Liver (tissue), 9 donors: ENCODE measurements around the gene CUL1. TPM values are rescaled to one million over a fixed set of nuclear protein-coding genes. Genes with fewer than 3 reads are reported as not detected.

Experiments
- DNase-seq: peaks from one replicate; pipeline ENCODE4 v3.0.0-alpha.2; 2017; ENCODE audit warnings: low spot score
- H3K27ac ChIP-seq, 2 donors: one replicate each; pipeline ENCODE4 v1.7.0; 2013; ENCODE audit warnings: inconsistent platforms in 2 of 2, low read length in 2 of 2, control low read depth in 1 of 2, low read depth in 1 of 2, mild to moderate bottlenecking in 1 of 2
- H3K27me3 ChIP-seq, 4 donors: one replicate each; pipeline versions ENCODE4 v1.6.1 to v1.7.0; 2013; ENCODE audit warnings: low read length in 3 of 4, inconsistent platforms in 1 of 4, mild to moderate bottlenecking in 1 of 4, moderate library complexity in 1 of 4; ENCODE audit not compliant: control insufficient read depth in 4 of 4, insufficient read depth in 4 of 4
- H3K36me3 ChIP-seq, 4 donors: one replicate each; pipeline versions ENCODE4 v1.6.1 to v1.7.0; 2013; ENCODE audit warnings: low read length in 3 of 4, mild to moderate bottlenecking in 3 of 4, low read depth in 1 of 4, moderate library complexity in 1 of 4; ENCODE audit not compliant: control insufficient read depth in 4 of 4, insufficient read depth in 3 of 4
- H3K4me1 ChIP-seq, 4 donors: one replicate each; pipeline versions ENCODE4 v1.6.1 to v1.7.0; 2013; ENCODE audit warnings: low read length in 3 of 4, mild to moderate bottlenecking in 3 of 4, moderate library complexity in 1 of 4; ENCODE audit not compliant: control insufficient read depth in 4 of 4, insufficient read depth in 4 of 4
- H3K4me3 ChIP-seq, 3 donors: one replicate each; pipeline versions ENCODE4 v1.6.1 to v1.7.0; 2013; ENCODE audit warnings: low read length in 3 of 3, control low read depth in 1 of 3, low read depth in 1 of 3, mild to moderate bottlenecking in 1 of 3
- H3K9ac ChIP-seq, 2 donors: one replicate each; pipeline ENCODE4 v1.7.0; 2013; ENCODE audit warnings: low read length in 2 of 2, mild to moderate bottlenecking in 2 of 2, moderate library complexity in 2 of 2, control low read depth in 1 of 2, low read depth in 1 of 2
- H3K9me3 ChIP-seq, 4 donors: one replicate each; pipeline versions ENCODE4 v1.6.1 to v1.7.0; 2013; ENCODE audit warnings: low read length in 3 of 4; ENCODE audit not compliant: control insufficient read depth in 4 of 4
- EGR1 ChIP-seq, 2 donors: IDR thresholded peaks; 2 replicates each; pipeline ENCODE4 v1.6.1; 2016 to 2018; ENCODE audit warnings: antibody characterized with exemption in 2 of 2, low read depth in 2 of 2
- FOXA1 ChIP-seq: IDR thresholded peaks from 2 replicates; pipeline ENCODE4 v1.6.1; 2016; ENCODE audit warnings: antibody characterized with exemption
- FOXA2 ChIP-seq: IDR thresholded peaks from 2 replicates; pipeline ENCODE4 v1.6.1; 2016; ENCODE audit warnings: antibody characterized with exemption
- GABPA ChIP-seq, 2 donors: IDR thresholded peaks in 1 of 2; conservative IDR thresholded peaks in 1 of 2; 2 replicates each; pipeline ENCODE4 v1.6.1; 2016; ENCODE audit warnings: antibody characterized with exemption in 2 of 2, mild to moderate bottlenecking in 1 of 2, moderate library complexity in 1 of 2
- HNF4A ChIP-seq, 2 donors: conservative IDR thresholded peaks; 2 replicates each; pipeline ENCODE4 v1.6.1; 2016; ENCODE audit warnings: antibody characterized with exemption in 2 of 2, mild to moderate bottlenecking in 2 of 2
- HNF4G ChIP-seq: IDR thresholded peaks from 2 replicates; pipeline ENCODE4 v1.6.1; 2016; ENCODE audit warnings: antibody characterized with exemption
- JUND ChIP-seq, 2 donors: IDR thresholded peaks; 2 replicates each; pipeline ENCODE4 v1.6.1; 2016; ENCODE audit warnings: antibody characterized with exemption in 2 of 2
- NR2F2 ChIP-seq: IDR thresholded peaks from 2 replicates; pipeline ENCODE4 v1.6.1; 2016; ENCODE audit warnings: antibody characterized with exemption
- RAD21 ChIP-seq, 2 donors: IDR thresholded peaks; 2 replicates each; pipeline ENCODE4 v1.6.1; 2016; ENCODE audit warnings: antibody characterized with exemption in 2 of 2, mild to moderate bottlenecking in 2 of 2
- RXRA ChIP-seq, 2 donors: IDR thresholded peaks; 2 replicates each; pipeline ENCODE4 v1.6.1; 2017 to 2018; ENCODE audit warnings: antibody characterized with exemption in 2 of 2, mild to moderate bottlenecking in 1 of 2
- SP1 ChIP-seq: IDR thresholded peaks from 2 replicates; pipeline ENCODE4 v1.6.1; 2018; ENCODE audit warnings: antibody characterized with exemption, mild to moderate bottlenecking
- TAF1 ChIP-seq: conservative IDR thresholded peaks from 2 replicates; pipeline ENCODE4 v1.6.1; 2016; ENCODE audit warnings: antibody characterized with exemption, mild to moderate bottlenecking
- YY1 ChIP-seq: IDR thresholded peaks from 2 replicates; pipeline ENCODE4 v1.6.1; 2016; ENCODE audit warnings: antibody characterized with exemption, mild to moderate bottlenecking
- WGBS: extraction: QIAGEN DNeasy Blood & Tissue Kit; methylation state at CpG from one replicate; pipeline ENCODE4 v1.1.7; 2013; 5-methylcytosine and 5-hydroxymethylcytosine counted together
- polyA plus RNA-seq, 2 donors: library from polyadenylated mRNA; stranded (reverse) in 1 of 2; unstranded in 1 of 2; fragments of 200-250 nt in 1 of 2; fragments of >200 nt in 1 of 2; fragmentation: Nextera tagmentation in 1 of 2; extraction: Ambion mirVana in 1 of 2; gene quantifications; one replicate each; pipeline versions ENCODE4 v1.2.1 to v1.2.3, GENCODE V29; 2013 to 2015
- total RNA-seq, 2 donors: library from RNA; depleted of rRNA; stranded (reverse); fragments of >200 nt; gene quantifications; one replicate each; pipeline ENCODE4 v1.2.3, GENCODE V29; 2014
- TF ChIP-seq, protein P1 (sequence below): fragments of 150-350 bp; IDR thresholded peaks from 2 replicates; pipeline ENCODE4 v1.5.1; 2017; ENCODE audit warnings: improper control_type of control experiment, low read depth, low read length; ENCODE audit not compliant: missing input control
- TF ChIP-seq, protein P2 (sequence below): IDR thresholded peaks from 2 replicates; pipeline ENCODE4 v1.6.1; 2016; ENCODE audit warnings: antibody characterized with exemption
- TF ChIP-seq, protein P3 (sequence below): IDR thresholded peaks from 2 replicates; pipeline ENCODE4 v1.6.1; 2016; ENCODE audit warnings: antibody characterized with exemption, mild to moderate bottlenecking
- TF ChIP-seq, protein P4 (sequence below): IDR thresholded peaks from 2 replicates; pipeline ENCODE4 v1.6.1; 2016; ENCODE audit warnings: antibody characterized with exemption
- TF ChIP-seq, protein P5 (sequence below): IDR thresholded peaks from 2 replicates; pipeline ENCODE4 v1.6.1; 2016; ENCODE audit warnings: antibody characterized with exemption
- donor health status: healthy.
- donor health status: healthy.
- donor health status: healthy.
- donor health status: healthy.
- donor health status: healthy.

Gene CUL1
- total and polyA plus RNA-seq, 4 donors: 21.7 to 56.7 (median 26.7) TPM

DNA sequence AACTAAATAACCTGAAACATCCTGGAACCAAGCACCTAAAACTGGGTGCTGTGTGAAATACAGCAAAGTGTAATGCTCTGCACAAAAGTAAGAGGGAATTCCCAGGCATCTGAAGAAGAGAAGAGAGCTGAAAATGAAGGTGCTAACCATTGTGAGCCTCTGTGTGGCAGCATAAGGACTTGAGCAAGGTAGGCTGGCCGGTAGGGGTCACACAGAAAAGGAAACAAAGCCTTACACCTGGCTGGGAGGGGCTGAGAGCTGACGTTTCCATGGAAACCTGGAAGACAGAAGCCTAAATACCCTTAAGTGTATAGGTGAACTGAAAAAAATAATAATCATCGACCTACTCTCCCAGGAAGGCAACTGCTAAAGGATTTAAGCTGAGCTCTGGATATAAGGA lies 48.6 kb downstream of the CUL1 start:
- Histone ChIP-seq H3K9ac (no peak overlapping the region), H3K4me3 (no peak overlapping the region), H3K4me1 (no peaks in the 10 kb centered on the region), H3K36me3 (peaks cover 0 to 4% (median 2%) of the 10 kb centered on the region in 4 donors), H3K9me3 (no peaks in the 10 kb centered on the region), H3K27ac (no peak overlapping the region), H3K27me3 (no peaks in the 10 kb centered on the region)
- no peak for TF ChIP-seq SP1
- TF ChIP-seq, protein P1, sequence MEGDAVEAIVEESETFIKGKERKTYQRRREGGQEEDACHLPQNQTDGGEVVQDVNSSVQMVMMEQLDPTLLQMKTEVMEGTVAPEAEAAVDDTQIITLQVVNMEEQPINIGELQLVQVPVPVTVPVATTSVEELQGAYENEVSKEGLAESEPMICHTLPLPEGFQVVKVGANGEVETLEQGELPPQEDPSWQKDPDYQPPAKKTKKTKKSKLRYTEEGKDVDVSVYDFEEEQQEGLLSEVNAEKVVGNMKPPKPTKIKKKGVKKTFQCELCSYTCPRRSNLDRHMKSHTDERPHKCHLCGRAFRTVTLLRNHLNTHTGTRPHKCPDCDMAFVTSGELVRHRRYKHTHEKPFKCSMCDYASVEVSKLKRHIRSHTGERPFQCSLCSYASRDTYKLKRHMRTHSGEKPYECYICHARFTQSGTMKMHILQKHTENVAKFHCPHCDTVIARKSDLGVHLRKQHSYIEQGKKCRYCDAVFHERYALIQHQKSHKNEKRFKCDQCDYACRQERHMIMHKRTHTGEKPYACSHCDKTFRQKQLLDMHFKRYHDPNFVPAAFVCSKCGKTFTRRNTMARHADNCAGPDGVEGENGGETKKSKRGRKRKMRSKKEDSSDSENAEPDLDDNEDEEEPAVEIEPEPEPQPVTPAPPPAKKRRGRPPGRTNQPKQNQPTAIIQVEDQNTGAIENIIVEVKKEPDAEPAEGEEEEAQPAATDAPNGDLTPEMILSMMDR: no peak
- no peak for TF ChIP-seq FOXA1
- no peak for TF ChIP-seq HNF4A (conservative IDR thresholded peaks at IDR 0.05)
- no peak for TF ChIP-seq FOXA2
- TF ChIP-seq TAF1: no peak
- TF ChIP-seq, protein P2, sequence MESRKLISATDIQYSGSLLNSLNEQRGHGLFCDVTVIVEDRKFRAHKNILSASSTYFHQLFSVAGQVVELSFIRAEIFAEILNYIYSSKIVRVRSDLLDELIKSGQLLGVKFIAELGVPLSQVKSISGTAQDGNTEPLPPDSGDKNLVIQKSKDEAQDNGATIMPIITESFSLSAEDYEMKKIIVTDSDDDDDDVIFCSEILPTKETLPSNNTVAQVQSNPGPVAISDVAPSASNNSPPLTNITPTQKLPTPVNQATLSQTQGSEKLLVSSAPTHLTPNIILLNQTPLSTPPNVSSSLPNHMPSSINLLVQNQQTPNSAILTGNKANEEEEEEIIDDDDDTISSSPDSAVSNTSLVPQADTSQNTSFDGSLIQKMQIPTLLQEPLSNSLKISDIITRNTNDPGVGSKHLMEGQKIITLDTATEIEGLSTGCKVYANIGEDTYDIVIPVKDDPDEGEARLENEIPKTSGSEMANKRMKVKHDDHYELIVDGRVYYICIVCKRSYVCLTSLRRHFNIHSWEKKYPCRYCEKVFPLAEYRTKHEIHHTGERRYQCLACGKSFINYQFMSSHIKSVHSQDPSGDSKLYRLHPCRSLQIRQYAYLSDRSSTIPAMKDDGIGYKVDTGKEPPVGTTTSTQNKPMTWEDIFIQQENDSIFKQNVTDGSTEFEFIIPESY: no peak
- TF ChIP-seq NR2F2: no peak
- no peak for TF ChIP-seq RAD21 (IDR thresholded peaks at IDR 0.05)
- TF ChIP-seq, protein P3, sequence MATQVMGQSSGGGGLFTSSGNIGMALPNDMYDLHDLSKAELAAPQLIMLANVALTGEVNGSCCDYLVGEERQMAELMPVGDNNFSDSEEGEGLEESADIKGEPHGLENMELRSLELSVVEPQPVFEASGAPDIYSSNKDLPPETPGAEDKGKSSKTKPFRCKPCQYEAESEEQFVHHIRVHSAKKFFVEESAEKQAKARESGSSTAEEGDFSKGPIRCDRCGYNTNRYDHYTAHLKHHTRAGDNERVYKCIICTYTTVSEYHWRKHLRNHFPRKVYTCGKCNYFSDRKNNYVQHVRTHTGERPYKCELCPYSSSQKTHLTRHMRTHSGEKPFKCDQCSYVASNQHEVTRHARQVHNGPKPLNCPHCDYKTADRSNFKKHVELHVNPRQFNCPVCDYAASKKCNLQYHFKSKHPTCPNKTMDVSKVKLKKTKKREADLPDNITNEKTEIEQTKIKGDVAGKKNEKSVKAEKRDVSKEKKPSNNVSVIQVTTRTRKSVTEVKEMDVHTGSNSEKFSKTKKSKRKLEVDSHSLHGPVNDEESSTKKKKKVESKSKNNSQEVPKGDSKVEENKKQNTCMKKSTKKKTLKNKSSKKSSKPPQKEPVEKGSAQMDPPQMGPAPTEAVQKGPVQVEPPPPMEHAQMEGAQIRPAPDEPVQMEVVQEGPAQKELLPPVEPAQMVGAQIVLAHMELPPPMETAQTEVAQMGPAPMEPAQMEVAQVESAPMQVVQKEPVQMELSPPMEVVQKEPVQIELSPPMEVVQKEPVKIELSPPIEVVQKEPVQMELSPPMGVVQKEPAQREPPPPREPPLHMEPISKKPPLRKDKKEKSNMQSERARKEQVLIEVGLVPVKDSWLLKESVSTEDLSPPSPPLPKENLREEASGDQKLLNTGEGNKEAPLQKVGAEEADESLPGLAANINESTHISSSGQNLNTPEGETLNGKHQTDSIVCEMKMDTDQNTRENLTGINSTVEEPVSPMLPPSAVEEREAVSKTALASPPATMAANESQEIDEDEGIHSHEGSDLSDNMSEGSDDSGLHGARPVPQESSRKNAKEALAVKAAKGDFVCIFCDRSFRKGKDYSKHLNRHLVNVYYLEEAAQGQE: no peak
- no peak for TF ChIP-seq HNF4G
- TF ChIP-seq GABPA (IDR thresholded peaks at IDR 0.05 in 1 of 2, conservative IDR thresholded peaks at IDR 0.05 in 1 of 2): no peak
- no peak for TF ChIP-seq YY1
- no peak for TF ChIP-seq RXRA (IDR thresholded peaks at IDR 0.05)
- TF ChIP-seq, protein P4, sequence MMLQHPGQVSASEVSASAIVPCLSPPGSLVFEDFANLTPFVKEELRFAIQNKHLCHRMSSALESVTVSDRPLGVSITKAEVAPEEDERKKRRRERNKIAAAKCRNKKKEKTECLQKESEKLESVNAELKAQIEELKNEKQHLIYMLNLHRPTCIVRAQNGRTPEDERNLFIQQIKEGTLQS: no peak
- no peak for TF ChIP-seq JUND (IDR thresholded peaks at IDR 0.05)
- TF ChIP-seq EGR1 (IDR thresholded peaks at IDR 0.05; ENCODE audit: low read depth in 2 of 2): no peak
- TF ChIP-seq, protein P5, sequence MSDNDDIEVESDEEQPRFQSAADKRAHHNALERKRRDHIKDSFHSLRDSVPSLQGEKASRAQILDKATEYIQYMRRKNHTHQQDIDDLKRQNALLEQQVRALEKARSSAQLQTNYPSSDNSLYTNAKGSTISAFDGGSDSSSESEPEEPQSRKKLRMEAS: no peak
- WGBS: 67% methylated on average over 3 of the region's 3 CpGs
- no peak for DNase-seq
